ENCODE results near the gene ABCC6. TPM values are rescaled to one million over a fixed set of nuclear protein-coding genes. Genes with fewer than 3 reads are reported as not detected.

ABCC6 gene
- total and polyA plus RNA-seq, 2 donors (not counting 1 experiment from before 2014, with no cell fraction given): 0.27 TPM; not detected in 1

DNA sequence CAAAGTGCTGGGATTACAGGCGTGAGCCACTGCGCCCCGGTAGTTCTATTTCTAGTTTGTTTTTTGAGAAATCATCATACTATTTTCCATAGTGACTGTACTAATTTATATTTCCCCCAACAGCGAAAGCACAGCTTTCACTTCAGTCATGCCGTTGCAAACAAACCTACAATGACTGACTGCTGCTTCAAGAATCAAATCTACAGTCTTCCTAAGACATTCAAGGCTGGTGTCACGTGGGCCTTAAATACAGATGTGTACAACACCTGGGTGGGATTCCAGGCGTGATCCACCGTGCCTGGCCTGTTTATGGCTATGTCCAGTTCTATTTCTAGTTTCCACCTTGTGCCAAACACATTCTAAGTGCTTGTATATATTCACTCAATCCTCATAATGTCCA lies 72.0 kb downstream of the ABCC6 start:
- intact Hi-C loops (cut with micrococcal nuclease): no loop called here
- ChIA-PET CTCF (interaction anchor here (0.7 kb wide), 1 partner anchor 78 kb away, joined by 3 read pairs; no protein-coding TSS in a partner anchor), POLR2A (no interaction called here)
- no peak overlapping the region for H3K4me2 ChIP-seq (replicated peaks; ENCODE audit: low read depth, low read length, poor library complexity, severe bottlenecking)
- Mint-ChIP-seq H3K9me3 (ENCODE audit: insufficient read depth) (no peaks in the 10 kb centered on the region), H3K4me1 (no peaks in the 10 kb centered on the region), H3K27ac (no peak overlapping the region), H3K27me3 (no peaks in the 10 kb centered on the region), H3K4me3 (no peak overlapping the region)
- H3K9me3 ChIP-seq (ENCODE audit: control extremely low read depth in 1 of 3, control insufficient read depth in 2 of 3, insufficient read depth in 1 of 3, low read length in 2 of 3): peaks cover 0 to 6% (median 0%) of the 10 kb centered on the region in 3 donors
- H3K27ac ChIP-seq (ENCODE audit: low read length in 2 of 2): no peak overlapping the region
- ATAC-seq (ENCODE audit: low read depth): no peak
- H3K4me1 ChIP-seq (ENCODE audit: control insufficient read depth in 2 of 2, insufficient read depth in 2 of 2, low read length in 2 of 2): no peaks in the 10 kb centered on the region
- no peak for DNase-seq
- no peak for TF ChIP-seq CTCF (IDR thresholded peaks at IDR 0.05)
- TF ChIP-seq EZH2 (IDR thresholded peaks at IDR 0.05; ENCODE audit: borderline replicate concordance, insufficient read depth, low read depth, low read length, poor library complexity, severe bottlenecking): no peak
- H3K27me3 ChIP-seq (replicated peaks in 1 of 4; ENCODE audit: control extremely low read depth in 1 of 4, control insufficient read depth in 3 of 4, insufficient read depth in 4 of 4, low read length in 3 of 4): no peaks in the 10 kb centered on the region
- no peaks in the 10 kb centered on the region for H3K79me2 ChIP-seq (ENCODE audit: control insufficient read depth, insufficient read depth, low read length)
- no peak overlapping the region for H3K9ac ChIP-seq (ENCODE audit: low read length)
- no peak overlapping the region for H3K4me3 ChIP-seq (ENCODE audit: control extremely low read depth in 1 of 5, extremely low read depth in 1 of 5, insufficient read depth in 1 of 5, low read depth in 2 of 5, low read length in 4 of 5)
- H2AFZ ChIP-seq (ENCODE audit: insufficient read depth, low read depth, low read length, poor library complexity, severe bottlenecking): no peak overlapping the region
- H4K20me1 ChIP-seq (ENCODE audit: control insufficient read depth, insufficient read depth, low read length, poor library complexity, severe bottlenecking): no peaks in the 10 kb centered on the region
- no peaks in the 10 kb centered on the region for H3K36me3 ChIP-seq (replicated peaks in 1 of 2; ENCODE audit: control extremely low read depth in 1 of 2, control insufficient read depth in 1 of 2, extremely low read depth in 1 of 2, insufficient read depth in 2 of 2, low read length in 1 of 2)
- 92% methylated on average over 5 of the region's 8 CpGs for WGBS (ENCODE audit: insufficient coverage)

- Mint-ChIP-seq H3K27ac (no peak overlapping the region), H3K4me3 (no peak overlapping the region), H3K4me1 (no peaks in the 10 kb centered on the region), H3K27me3 (no peaks in the 10 kb centered on the region), H3K9me3 (ENCODE audit: insufficient read depth) (no peaks in the 10 kb centered on the region)
- POLR2A ChIA-PET: no interaction called here
- CTCF ChIA-PET: interaction anchor here (0.7 kb wide), 1 partner anchor 77 kb away, joined by 3 read pairs; no protein-coding TSS in a partner anchor
- no peak overlapping the region for H3K27ac ChIP-seq (ENCODE audit: low read length in 2 of 2)
- H3K79me2 ChIP-seq (ENCODE audit: control insufficient read depth, insufficient read depth, low read length): no peaks in the 10 kb centered on the region
- H3K9me3 ChIP-seq (ENCODE audit: control extremely low read depth in 1 of 3, control insufficient read depth in 2 of 3, insufficient read depth in 1 of 3, low read length in 2 of 3): peaks cover 0 to 6% (median 0%) of the 10 kb centered on the region in 3 donors
- peaks cover 0 to 3% of the 10 kb centered on the region in 2 experiments for H3K36me3 ChIP-seq (replicated peaks in 1 of 2; ENCODE audit: control extremely low read depth in 1 of 2, control insufficient read depth in 1 of 2, extremely low read depth in 1 of 2, insufficient read depth in 2 of 2, low read length in 1 of 2)
- H3K4me3 ChIP-seq (ENCODE audit: control extremely low read depth in 1 of 5, extremely low read depth in 1 of 5, insufficient read depth in 1 of 5, low read depth in 2 of 5, low read length in 4 of 5): no peak overlapping the region
- H3K9ac ChIP-seq (ENCODE audit: low read length): no peak overlapping the region
- H3K4me1 ChIP-seq (ENCODE audit: control insufficient read depth in 2 of 2, insufficient read depth in 2 of 2, low read length in 2 of 2): no peaks in the 10 kb centered on the region
- 100% methylated on average over 3 of the region's 4 CpGs for WGBS (ENCODE audit: insufficient coverage)
- H3K27me3 ChIP-seq (replicated peaks in 1 of 4; ENCODE audit: control extremely low read depth in 1 of 4, control insufficient read depth in 3 of 4, insufficient read depth in 4 of 4, low read length in 3 of 4): no peaks in the 10 kb centered on the region
- no peak overlapping the region for H3K4me2 ChIP-seq (replicated peaks; ENCODE audit: low read depth, low read length, poor library complexity, severe bottlenecking)
- DNase-seq (no peak), ATAC-seq (ENCODE audit: low read depth) (no peak)
- H2AFZ ChIP-seq (ENCODE audit: insufficient read depth, low read depth, low read length, poor library complexity, severe bottlenecking): no peak overlapping the region
- TF ChIP-seq EZH2 (IDR thresholded peaks at IDR 0.05; ENCODE audit: borderline replicate concordance, insufficient read depth, low read depth, low read length, poor library complexity, severe bottlenecking): no peak
- TF ChIP-seq CTCF (IDR thresholded peaks at IDR 0.05): no peak
- intact Hi-C loops (cut with micrococcal nuclease): no loop called here
- H4K20me1 ChIP-seq (ENCODE audit: control insufficient read depth, insufficient read depth, low read length, poor library complexity, severe bottlenecking): no peaks in the 10 kb centered on the region
Measured at GRCh38 chr16:16150878-16151152, 72.5 kb downstream of the ABCC6 start.
